ENCODE data around the gene COASY. TPM values are rescaled to one million over a fixed set of nuclear protein-coding genes. Genes with fewer than 3 reads are reported as not detected.

COASY gene
- total and polyA plus RNA-seq, 11 donors: 24.3 to 59.1 (median 34.4) TPM

DNA sequence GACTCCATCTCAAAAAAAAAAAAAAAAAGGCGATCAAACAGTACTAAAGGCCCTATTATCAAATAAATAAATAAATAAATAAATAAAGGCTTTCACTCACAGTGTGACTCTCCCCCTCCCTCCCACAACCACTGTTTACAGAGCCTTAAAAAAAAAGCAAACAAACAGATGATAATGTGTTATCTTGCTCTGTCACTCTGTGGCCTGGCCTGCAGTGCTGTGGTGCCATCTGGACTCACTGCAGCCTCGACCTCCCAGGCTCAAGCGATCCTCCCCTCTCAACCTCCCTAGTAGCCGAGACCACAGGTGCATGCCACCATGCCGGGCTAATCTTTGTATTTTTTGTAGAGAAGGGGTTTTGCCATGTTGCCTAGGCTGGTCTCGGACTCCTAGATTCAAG, 34.0 kb upstream of the COASY start:
- no peaks in the 10 kb centered on the region for H3K9me3 ChIP-seq
- WGBS, 4 donors: 89 to 95% (median 91%) methylated on average over 6 of the region's 6 CpGs
- peaks cover 0 to 44% (median 26%) of the 10 kb centered on the region in 12 donors for H3K4me1 ChIP-seq
- H3K27me3 ChIP-seq: no peaks in the 10 kb centered on the region
- peaks cover 0 to 9% (median 0%) of the 10 kb centered on the region in 9 donors for H3K36me3 ChIP-seq
- H3K4me3 ChIP-seq: no peak overlapping the region
- TF ChIP-seq CTCF (IDR thresholded peaks at IDR 0.05) (no peak), POLR2A (IDR thresholded peaks at IDR 0.05) (no peak)
- DNase-seq (no peak), ATAC-seq (no peak)
- intact Hi-C loops (cut with DNase I): loop anchor here in 5 of 10 donors (2.0 to 10.0 kb wide), 5 partner anchors 96 to 346 kb away; partner anchors contain the start of genes CAVIN1 (in 2 of the 5) and KCNH4 (in 1 of the 5)
- H3K27ac ChIP-seq: no peak overlapping the region

- intact Hi-C loops (cut with DNase I): loop anchor here in 4 of 10 donors (5.0 to 10.0 kb wide), 4 partner anchors 97 to 347 kb away; partner anchors contain the start of genes CAVIN1 (in 2 of the 4) and KCNH4 (in 1 of the 4)
- ATAC-seq: no peak
- no peak for DNase-seq
- TF ChIP-seq CTCF (IDR thresholded peaks at IDR 0.05) (no peak), POLR2A (IDR thresholded peaks at IDR 0.05) (no peak)
- Histone ChIP-seq H3K4me1 (peaks cover 0 to 42% (median 23%) of the 10 kb centered on the region in 12 donors), H3K27me3 (no peaks in the 10 kb centered on the region), H3K36me3 (no peaks in the 10 kb centered on the region), H3K4me3 (no peak overlapping the region), H3K9me3 (no peaks in the 10 kb centered on the region), H3K27ac (no peak overlapping the region)
- WGBS, 4 donors: 42 to 72% (median 66%) methylated on average over 3 of the region's 3 CpGs
Measured at GRCh38 chr17:42529061-42529460, 32.9 kb upstream of the COASY start.

DNA sequence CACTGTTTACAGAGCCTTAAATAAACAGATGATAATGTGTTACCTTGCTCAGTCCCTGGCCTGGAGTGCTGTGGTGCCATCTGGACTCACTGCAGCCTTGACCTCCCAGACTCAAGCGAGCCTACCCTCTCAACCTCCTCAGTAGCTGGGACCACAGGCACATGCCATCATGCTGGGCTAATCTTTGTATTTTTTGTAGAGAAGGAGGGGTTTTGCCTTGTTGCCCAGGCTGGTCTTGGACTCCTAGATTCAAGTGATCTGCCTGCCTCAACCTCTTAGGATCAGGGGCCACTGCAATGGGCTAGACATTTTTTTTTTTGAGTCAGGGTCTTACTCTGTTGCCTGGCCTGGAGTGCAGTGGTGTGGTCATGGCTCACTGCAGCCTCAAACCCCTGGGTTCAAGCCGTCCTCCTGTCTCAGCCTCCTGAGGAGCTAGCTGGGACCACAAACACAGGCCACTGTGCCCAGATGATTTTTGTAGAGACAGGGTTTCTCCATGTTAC, 30.9 kb upstream of the COASY start:
- intact Hi-C loops (cut with DNase I): loop anchor here in 3 of 10 donors (5.0 kb wide), 3 partner anchors 104 to 509 kb away; partner anchors contain the start of genes KCNH4 (in 1 of the 3) and NKIRAS2 (in 1 of the 3)

More for the DNA sequence above, 30.9 kb upstream of the COASY start:
- H3K4me3 ChIP-seq: no peak overlapping the region
- H3K4me1 ChIP-seq: peaks cover 2 to 41% (median 19%) of the 10 kb centered on the region in 12 donors
- H3K36me3 ChIP-seq: no peaks in the 10 kb centered on the region
- no peaks in the 10 kb centered on the region for H3K27me3 ChIP-seq
- DNase-seq (peak in 1 of 5 donors; percentile 41), ATAC-seq (no peak)
- WGBS, 4 donors: 91 to 97% (median 96%) methylated on average over 2 of the region's 2 CpGs
- peak overlapping the region in 9 of 12 donors; percentile 14 to 87 (median 80) for H3K27ac ChIP-seq
- no peaks in the 10 kb centered on the region for H3K9me3 ChIP-seq
- TF ChIP-seq POLR2A (IDR thresholded peaks at IDR 0.05): no peak
- no peak for TF ChIP-seq CTCF (IDR thresholded peaks at IDR 0.05)
